K562 (cell line): Measurements from ENCODE around the gene CYFIP2. TPM values are rescaled to one million over a fixed set of nuclear protein-coding genes. Genes with fewer than 3 reads are reported as not detected.

Experiments
- ATAC-seq: fragments of 200-7000 bp; cut with Tn5 transposase; 3 replicates; pipeline ENCODE4 v1.9.1; 2020; ENCODE audit warnings: moderate library complexity
- BruUV-seq: library from RNA; stranded (reverse); fragments of 400-500 nt; replicated peaks from 2 replicates; lab custom pipeline; 2021; lab: Mats Ljungman, UMichigan
- CTCF ChIA-PET: fragments of 300-600 bp; formaldehyde crosslinking; extraction: SDS; loops from one replicate; lab custom pipeline; 2021; ENCODE audit warnings: low intra/inter-chr PET ratio; lab: Yijun Ruan, JAX
- POLR2A ChIA-PET: fragments of 300-600, 350-650 bp; sonication (Branson Sonifier 250); formaldehyde crosslinking; extraction: SDS; loops from one replicate; lab custom pipeline; 2021; ENCODE audit warnings: antibody characterized with exemption, inconsistent platforms; lab: Yijun Ruan, JAX
- DNase-seq, 4 experiments: peaks; one replicate each; pipeline versions ENCODE4 v3.0.0 to v3.0.0-alpha.2; 2011 to 2018; ENCODE audit warnings: low spot score in 3 of 4, mixed read lengths in 3 of 4; ENCODE audit errors: extremely low read depth in 1 of 4
- FAIRE-seq: peaks from 2 replicates; lab custom pipeline; 2011; peaks lifted over from hg19 to GRCh38; lab: Jason Lieb, UNC
- H2AFZ ChIP-seq: 2 replicates; pipeline ENCODE4 v1.6.0; 2011; ENCODE audit warnings: low read depth, low read length, control low read depth, inconsistent platforms
- H3K27ac ChIP-seq: fragments of 200-600 bp; 3 replicates; pipeline ENCODE4 v1.8.0; 2011; ENCODE audit warnings: low read depth, mild to moderate bottlenecking, control low read depth, inconsistent platforms, low read length, moderate library complexity, mixed read lengths; ENCODE audit errors: extremely low read depth
- H3K27me3 ChIP-seq, 2 experiments: fragments of 300-600 bp in 1 of 2; 2 replicates in 1 of 2; 3 replicates in 1 of 2; pipeline versions ENCODE4 v1.6.0 to v1.8.0; 2011; ENCODE audit warnings: inconsistent platforms in 2 of 2, low read length in 2 of 2, mild to moderate bottlenecking in 1 of 2, mixed read lengths in 1 of 2, moderate library complexity in 1 of 2; ENCODE audit not compliant: control insufficient read depth in 2 of 2, insufficient read depth in 2 of 2
- H3K36me3 ChIP-seq: fragments of 300-600 bp; 3 replicates; pipeline ENCODE4 v1.8.0; 2011; ENCODE audit warnings: mild to moderate bottlenecking, low read length, inconsistent platforms; ENCODE audit not compliant: control insufficient read depth, insufficient read depth
- H3K4me1 ChIP-seq, 2 experiments: fragments of 200-600 bp in 1 of 2; replicated peaks in 1 of 2; 2 replicates in 1 of 2; 3 replicates in 1 of 2; pipeline versions ENCODE4 v1.5.1 to v1.8.0; 2011; ENCODE audit warnings: inconsistent platforms in 2 of 2, low read length in 2 of 2, mild to moderate bottlenecking in 1 of 2, mixed read lengths in 1 of 2, moderate library complexity in 1 of 2; ENCODE audit not compliant: control insufficient read depth in 2 of 2, insufficient read depth in 2 of 2
- H3K4me2 ChIP-seq: 2 replicates; pipeline ENCODE4 v1.6.1; 2011; ENCODE audit warnings: low read length, control low read depth, inconsistent platforms, mixed read lengths; ENCODE audit not compliant: insufficient read depth
- H3K4me3 ChIP-seq: fragments of 200-600 bp; sonication (generic), shearing (Covaris generic); 2 replicates; pipeline ENCODE4 v1.5.1; 2016; ENCODE audit warnings: control low read depth, inconsistent platforms
- H3K79me2 ChIP-seq: fragments of 200-600 bp; 3 replicates; pipeline ENCODE4 v1.8.0; 2011; ENCODE audit warnings: low read length, inconsistent platforms; ENCODE audit not compliant: control insufficient read depth, insufficient read depth
- H3K9ac ChIP-seq, 2 experiments: 2 replicates each; pipeline versions ENCODE4 v1.6.0 to v1.6.1; 2011; ENCODE audit warnings: low read depth in 2 of 2, low read length in 2 of 2, control low read depth in 1 of 2, inconsistent platforms in 1 of 2, mild to moderate bottlenecking in 1 of 2, mixed read lengths in 1 of 2; ENCODE audit not compliant: insufficient read depth in 1 of 2
- H3K9me1 ChIP-seq: one replicate; pipeline ENCODE4 v1.6.0; 2011; ENCODE audit warnings: inconsistent platforms, mild to moderate bottlenecking, low read length, moderate library complexity; ENCODE audit not compliant: control insufficient read depth, insufficient read depth
- H3K9me3 ChIP-seq: replicated peaks from 2 replicates; pipeline ENCODE4 v1.5.1; 2011; ENCODE audit warnings: low read depth, low read length, inconsistent platforms; ENCODE audit not compliant: control insufficient read depth, insufficient read depth
- H4K20me1 ChIP-seq: replicated peaks from 2 replicates; pipeline ENCODE4 v1.6.1; 2011; ENCODE audit warnings: low read length, inconsistent platforms, mixed read lengths; ENCODE audit not compliant: control insufficient read depth, insufficient read depth
- ARID1B ChIP-seq: fragments of 450-650 bp; IDR thresholded peaks from 2 replicates; pipeline ENCODE4 v1.6.1; 2016; ENCODE audit warnings: antibody characterized with exemption, mild to moderate bottlenecking, inconsistent platforms
- CBX1 ChIP-seq: sonication (generic); IDR thresholded peaks from 2 replicates; pipeline ENCODE4 v1.6.1; 2016; ENCODE audit warnings: antibody characterized with exemption, low read depth, mild to moderate bottlenecking
- CHD1 ChIP-seq: fragments of 200-600 bp; sonication (generic); IDR thresholded peaks from one replicate; pipeline ENCODE4 v1.6.1; 2012; ENCODE audit warnings: mild to moderate bottlenecking, moderate library complexity, low read length, inconsistent platforms
- HEY1 ChIP-seq: fragments of 250-450 bp; sonication (Bioruptor Pico); IDR thresholded peaks from 2 replicates; pipeline ENCODE4 v1.5.0; 2020; ENCODE audit warnings: mild to moderate bottlenecking, moderate library complexity, borderline replicate concordance
- NCOA4 ChIP-seq: fragments of 450-650 bp; IDR thresholded peaks from 2 replicates; pipeline ENCODE4 v1.6.1; 2018; ENCODE audit warnings: mild to moderate bottlenecking; ENCODE audit not compliant: partially characterized antibody
- PCBP2 ChIP-seq: fragments of 200-400 bp; formaldehyde crosslinking; IDR thresholded peaks from 2 replicates; pipeline ENCODE4 v1.6.1; 2018; ENCODE audit warnings: low read length, low read depth, mild to moderate bottlenecking, moderate library complexity; ENCODE audit not compliant: poor library complexity, severe bottlenecking
- SMARCB1 ChIP-seq: IDR thresholded peaks from 2 replicates; pipeline ENCODE4 v1.6.1; 2011; ENCODE audit warnings: improper control_type of control experiment, low read depth; ENCODE audit not compliant: insufficient read length
- SNRNP70 ChIP-seq: fragments of 200-400 bp; formaldehyde crosslinking; optimal IDR thresholded peaks from 2 replicates; pipeline ENCODE3; 2017; ENCODE audit warnings: low read depth, low read length
- ZFX ChIP-seq: sonication (generic); formaldehyde crosslinking; IDR thresholded peaks from 2 replicates; pipeline ENCODE4 v1.8.0; 2022; ENCODE audit warnings: mild to moderate bottlenecking, missing genetic modification reagents, moderate library complexity
- ZNF41 ChIP-seq: fragments of 250-450 bp; sonication (Bioruptor Pico); conservative IDR thresholded peaks from 2 replicates; pipeline ENCODE4 v1.4.0; 2020; ENCODE audit warnings: mild to moderate bottlenecking
- ZNF583 ChIP-seq: fragments of 250-450 bp; sonication (Bioruptor Pico); IDR thresholded peaks from 2 replicates; pipeline ENCODE4 v1.4.0; 2020
- ZNF77 ChIP-seq: fragments of 250-450 bp; sonication (Bioruptor Pico); IDR thresholded peaks from 2 replicates; pipeline ENCODE4 v1.5.0; 2020
- WGBS: fragments of 100-300 bp; shearing (Covaris generic); methylation state at CpG from one replicate; pipeline ENCODE4 v1.1.6; 2016; ENCODE audit warnings: low coverage, mixed read lengths; ENCODE audit not compliant: insufficient coverage; ENCODE audit errors: missing lambda C conversion rate; 5-methylcytosine and 5-hydroxymethylcytosine counted together
- in situ Hi-C: fragments of 300-500 bp; cut with MboI; formaldehyde crosslinking; loops from 4 replicates; pipeline ENCODE4 v1.15.0; 2018; ENCODE audit warnings: inconsistent platforms, mixed read lengths
- intact Hi-C: fragments of 100-400 bp; cut with micrococcal nuclease; formaldehyde crosslinking; loops from 2 replicates; pipeline ENCODE4 v1.14.2; 2022
- polyA plus RNA-seq, 8 experiments: library from polyadenylated mRNA; depleted of rRNA in 4 of 8; stranded (reverse) in 5 of 8; unstranded in 3 of 8; fragments of >200 nt; fragmentation: Nextera tagmentation in 2 of 8; fragmentation: Illumina TruSeq in 1 of 8; extraction: Ambion mirVana in 2 of 8; extraction: Trizol in 1 of 8; gene quantifications; 2 replicates each; pipeline versions ENCODE4 v1.2.1 to v1.2.3, GENCODE V29; 2011 to 2014; ENCODE audit warnings: inconsistent platforms in 1 of 8, missing spikeins in 1 of 8
- total RNA-seq, 7 experiments: library from RNA; depleted of rRNA in 6 of 7; stranded (reverse); fragments of >200 nt in 6 of 7; fragmentation: Illumina TruSeq in 2 of 7; extraction: Trizol in 2 of 7; gene quantifications; 2 replicates each; pipeline versions ENCODE4 v1.2.1 to v1.2.3, GENCODE V29; 2011 to 2021; ENCODE audit warnings: low replicate concordance in 1 of 7
- TF ChIP-seq, protein P1 (sequence below): IDR thresholded peaks from 2 replicates; pipeline ENCODE4 v1.6.1; 2016; ENCODE audit warnings: missing genetic modification characterization, missing compliant biosample characterization

The CYFIP2 gene
- total and polyA plus RNA-seq, 9 of the 15 experiments (the other 6 are each of a cell fraction or from before 2014, with no cell fraction given) = 0.76 to 2.9 (median 1.4) TPM; not detected in 1

DNA sequence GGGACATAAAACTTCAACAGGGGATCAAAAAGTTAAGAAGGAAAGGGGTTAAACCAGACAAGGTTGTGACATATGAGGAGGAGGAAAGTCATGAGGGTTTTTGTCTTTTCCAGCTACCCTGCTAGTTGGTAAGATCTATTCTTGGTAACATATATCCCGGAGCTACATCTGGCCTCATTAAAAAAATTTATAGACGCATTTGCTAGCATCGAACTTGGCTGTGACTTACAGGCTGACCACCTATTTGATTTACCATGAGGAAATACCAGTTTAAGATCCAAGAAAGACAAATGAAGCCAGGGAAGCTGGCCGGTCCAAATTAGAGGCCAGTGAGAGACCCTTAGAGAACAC is 106.5 kb downstream of the CYFIP2 start:
- ATAC-seq (no peak), DNase-seq (no peak), FAIRE-seq (no peak)
- in situ Hi-C loops (no loop called here), intact Hi-C loops (no loop called here)
- H3K36me3 ChIP-seq = no peaks in the 10 kb centered on the region
- H3K4me2 ChIP-seq = no peak overlapping the region
- no peak for TF ChIP-seq HEY1 (CRISPR knock-in tag)
- no peak for TF ChIP-seq ZFX (CRISPR knock-in tag)
- no peak for TF ChIP-seq SMARCB1
- no peak for TF ChIP-seq NCOA4
- TF ChIP-seq CBX1 = no peak
- TF ChIP-seq ZNF77 (CRISPR knock-in tag) = no peak
- TF ChIP-seq ZNF583 (CRISPR knock-in tag) = no peak
- TF ChIP-seq ARID1B = no peak
- TF ChIP-seq, protein P1, sequence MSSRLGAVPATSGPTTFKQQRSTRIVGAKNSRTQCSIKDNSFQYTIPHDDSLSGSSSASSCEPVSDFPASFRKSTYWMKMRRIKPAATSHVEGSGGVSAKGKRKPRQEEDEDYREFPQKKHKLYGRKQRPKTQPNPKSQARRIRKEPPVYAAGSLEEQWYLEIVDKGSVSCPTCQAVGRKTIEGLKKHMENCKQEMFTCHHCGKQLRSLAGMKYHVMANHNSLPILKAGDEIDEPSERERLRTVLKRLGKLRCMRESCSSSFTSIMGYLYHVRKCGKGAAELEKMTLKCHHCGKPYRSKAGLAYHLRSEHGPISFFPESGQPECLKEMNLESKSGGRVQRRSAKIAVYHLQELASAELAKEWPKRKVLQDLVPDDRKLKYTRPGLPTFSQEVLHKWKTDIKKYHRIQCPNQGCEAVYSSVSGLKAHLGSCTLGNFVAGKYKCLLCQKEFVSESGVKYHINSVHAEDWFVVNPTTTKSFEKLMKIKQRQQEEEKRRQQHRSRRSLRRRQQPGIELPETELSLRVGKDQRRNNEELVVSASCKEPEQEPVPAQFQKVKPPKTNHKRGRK (tag) = no peak
- TF ChIP-seq ZNF41 (CRISPR knock-in tag) = no peak
- no peak for TF ChIP-seq SNRNP70
- TF ChIP-seq PCBP2 = no peak
- no peak for TF ChIP-seq CHD1
- no peak overlapping the region for H3K9ac ChIP-seq
- H3K4me1 ChIP-seq = no peaks in the 10 kb centered on the region
- no peaks in the 10 kb centered on the region for H3K9me1 ChIP-seq
- POLR2A ChIA-PET = interaction anchor here (1.1 to 1.8 kb wide), 2 partner anchors 10 to 17 kb away, joined by 3 to 6 read pairs; no protein-coding TSS in a partner anchor
- BruUV-seq = no TSS peak
- no peak overlapping the region for H3K4me3 ChIP-seq
- H3K27me3 ChIP-seq = 0 out of 5 replicates have a peak, but pooled peaks cover 0 to 5% of the 10 kb centered on the region in 2 experiments
- CTCF ChIA-PET = no interaction called here
- H3K9me3 ChIP-seq = no peaks in the 10 kb centered on the region
- no peak overlapping the region for H2AFZ ChIP-seq
- WGBS = 0% methylated on average over 4 of the region's 4 CpGs
- no peaks in the 10 kb centered on the region for H4K20me1 ChIP-seq
- no peak overlapping the region for H3K27ac ChIP-seq
- H3K79me2 ChIP-seq = no peaks in the 10 kb centered on the region
